Ovary (tissue), 9 donors: ENCODE data around the gene TRA2A. TPM values are rescaled to one million over a fixed set of nuclear protein-coding genes. Genes with fewer than 3 reads are reported as not detected.

Source experiments
- DNase-seq, 5 donors: peaks; one replicate each; pipeline ENCODE4 v3.0.0-alpha.2; 2019 to 2020
- H3K27ac ChIP-seq, 2 donors: fragments of 200-600 bp; one replicate each; pipeline versions ENCODE4 v1.5.1 to v1.8.0; 2019 to 2022
- H3K27me3 ChIP-seq: fragments of 200-600 bp; one replicate; pipeline ENCODE4 v1.8.0; 2022
- H3K36me3 ChIP-seq: fragments of 200-600 bp; sonication (generic); one replicate; pipeline ENCODE4 v1.5.1; 2019
- H3K4me1 ChIP-seq: one replicate; pipeline ENCODE4 v1.8.1; 2013; ENCODE audit warnings: mild to moderate bottlenecking, moderate library complexity; ENCODE audit not compliant: insufficient read depth
- H3K4me3 ChIP-seq: fragments of 200-600 bp; sonication (generic); one replicate; pipeline ENCODE4 v1.5.1; 2017
- H3K9me3 ChIP-seq, 2 donors: fragments of 200-600 bp in 1 of 2; sonication (generic) in 1 of 2; one replicate each; pipeline versions ENCODE4 v1.5.1 to v1.8.1; 2013 to 2019; ENCODE audit warnings: mild to moderate bottlenecking in 1 of 2, moderate library complexity in 1 of 2
- CTCF ChIP-seq, 3 donors: fragments of 450-650 bp in 2 of 3; fragments of 200-600 bp in 1 of 3; IDR thresholded peaks; one replicate each; pipeline versions ENCODE4 v1.5.1 to v1.8.0; 2016 to 2022; ENCODE audit warnings: antibody characterized with exemption in 3 of 3, mild to moderate bottlenecking in 1 of 3
- EP300 ChIP-seq: sonication (generic); formaldehyde crosslinking; IDR thresholded peaks from one replicate; pipeline ENCODE4 v1.6.1; 2017; ENCODE audit warnings: antibody characterized with exemption
- POLR2A ChIP-seq: fragments of 450-650 bp; IDR thresholded peaks from one replicate; pipeline ENCODE4 v1.6.1; 2017; ENCODE audit warnings: antibody characterized with exemption, mild to moderate bottlenecking, moderate library complexity
- WGBS, 3 donors: extraction: QIAGEN DNeasy Blood & Tissue Kit in 1 of 3; methylation state at CpG; one replicate each; pipeline versions ENCODE4 v1.1.5 to v1.1.7; 2013 to 2017; 5-methylcytosine and 5-hydroxymethylcytosine counted together
- intact Hi-C, 4 donors: fragments of 100-400 bp; cut with DNase I; formaldehyde crosslinking; loops; one replicate each; pipeline versions ENCODE4 v1.11.0 to v1.15.1; 2022 to 2023
- polyA plus RNA-seq, 2 donors: library from polyadenylated mRNA; stranded (reverse); fragments of 200-250 nt in 1 of 2; fragments of 350-450 nt in 1 of 2; fragmentation: Illumina TruSeq in 1 of 2; extraction: RNeasy Lipid Tissue Mini Kit (QIAGEN cat#74804) in 1 of 2; gene quantifications; one replicate each; pipeline ENCODE4 v1.2.3, GENCODE V29; 2013 to 2014
- total RNA-seq, 7 donors: library from RNA; depleted of rRNA in 2 of 7; stranded (reverse); fragments of >200 nt in 2 of 7; fragmentation: NEBNext Ultra II Directional in 3 of 7; extraction: Animal tissue kit (Norgen Biotek cat#: 25700) in 3 of 7; gene quantifications; one replicate each; pipeline versions ENCODE4 v1.1.0 to v1.2.4, GENCODE V29; 2016 to 2023
- donor health status: DM: no; HTN: no; CAD: no; lungs with moderate emphysema.
- donor health status: DM: no; HTN: no; CAD: no.
- donor health status: Bipolar disorder and iron deficiency.
- donor health status: DM: yes; HTN: yes; CAD: no.
- donor health status: DM: no; HTN: no; CAD: no.
- donor health status: DM: yes; HTN: yes; CAD: no.

TRA2A gene
- total and polyA plus RNA-seq, 9 donors: 54.1 to 97.2 (median 76.6) TPM

- TF ChIP-seq EP300 (no peak), CTCF (IDR thresholded peaks at IDR 0.05) (no peak), POLR2A (no peak)
- Histone ChIP-seq H3K27me3 (no peaks in the 10 kb centered on the region), H3K36me3 (no peaks in the 10 kb centered on the region), H3K9me3 (no peaks in the 10 kb centered on the region), H3K4me1 (no peaks in the 10 kb centered on the region), H3K27ac (no peak overlapping the region), H3K4me3 (no peak overlapping the region)
- DNase-seq: no peak
- WGBS, 3 donors: 40 to 53% (median 45%) methylated on average over 4 of the region's 4 CpGs
- intact Hi-C loops: loop anchor here in 1 of 4 donors (10.0 kb wide), 1 partner anchor 55 kb away; the partner anchor contains the start of gene CCDC126
Observed at GRCh38 chr7:23539494-23539907, 7.7 kb upstream of the TRA2A start.

GRCh38 chr7:23538301-23538700 lies 6.5 kb upstream of the TRA2A start:
- H3K4me3 ChIP-seq: no peak overlapping the region
- no peaks in the 10 kb centered on the region for H3K4me1 ChIP-seq
- intact Hi-C loops: loop anchor here in 1 of 4 donors (10.0 kb wide), 1 partner anchor 56 kb away; the partner anchor contains the start of gene CCDC126
- TF ChIP-seq POLR2A (no peak), CTCF (IDR thresholded peaks at IDR 0.05) (no peak), EP300 (no peak)
- no peak for DNase-seq
- H3K36me3 ChIP-seq: no peaks in the 10 kb centered on the region
- no peaks in the 10 kb centered on the region for H3K9me3 ChIP-seq
- WGBS, 3 donors: 94 to 97% (median 96%) methylated on average over 3 of the region's 3 CpGs
- no peaks in the 10 kb centered on the region for H3K27me3 ChIP-seq
- no peak overlapping the region for H3K27ac ChIP-seq

- no peak overlapping the region for H3K27ac ChIP-seq
- DNase-seq: no peak
Observed at GRCh38 chr7:23533238-23533604, 1.4 kb upstream of the TRA2A start.

GRCh38 chr7:23532490-23533237 lies 883 bp upstream of the TRA2A start:
- Histone ChIP-seq H3K9me3 (no peaks in the 10 kb centered on the region), H3K27ac (peak overlapping the region; percentile 90 to 96), H3K4me1 (peaks cover 7% of the 10 kb centered on the region), H3K27me3 (no peaks in the 10 kb centered on the region), H3K36me3 (no peaks in the 10 kb centered on the region), H3K4me3 (peak overlapping the region; percentile 78)
- TF ChIP-seq CTCF (IDR thresholded peaks at IDR 0.05) (no peak), POLR2A (no peak), EP300 (no peak)
- intact Hi-C loops: loop anchor here in 1 of 4 donors (10.0 kb wide), 1 partner anchor 62 kb away; the partner anchor contains the start of gene CCDC126
- peak; percentile 22 to 56 (median 52) for DNase-seq
- 84 to 91% (median 90%) methylated on average over 23 of the region's 23 CpGs for WGBS, 3 donors

More at GRCh38 chr7:23533238-23533604, 1.4 kb upstream of the TRA2A start:
- Histone ChIP-seq H3K4me3 (no peak overlapping the region), H3K36me3 (no peaks in the 10 kb centered on the region), H3K4me1 (peaks cover 7% of the 10 kb centered on the region), H3K27me3 (no peaks in the 10 kb centered on the region), H3K9me3 (no peaks in the 10 kb centered on the region)
- intact Hi-C loops: loop anchor here in 1 of 4 donors (10.0 kb wide), 1 partner anchor 62 kb away; the partner anchor contains the start of gene CCDC126
- TF ChIP-seq EP300: no peak
- TF ChIP-seq CTCF (IDR thresholded peaks at IDR 0.05): no peak
- 95 to 97% (median 96%) methylated on average over 5 of the region's 5 CpGs for WGBS, 3 donors
